Hepatocyte (in vitro differentiated cells): ENCODE data around the gene SH2B3. TPM values are rescaled to one million over a fixed set of nuclear protein-coding genes. Genes with fewer than 3 reads are reported as not detected.

Experiments used
- DNase-seq: peaks from one replicate; pipeline ENCODE4 v3.0.0-alpha.2; 2016; ENCODE audit warnings: low spot score
- H2AFZ ChIP-seq: fragments of 200-600 bp; sonication (generic); 2 replicates; pipeline ENCODE4 v1.6.0; 2016; ENCODE audit warnings: antibody characterized with exemption, mild to moderate bottlenecking
- H3K27ac ChIP-seq: fragments of 200-600 bp; sonication (generic); 2 replicates; pipeline ENCODE4 v1.5.1; 2016; ENCODE audit warnings: mild to moderate bottlenecking
- H3K27me3 ChIP-seq: fragments of 200-600 bp; sonication (generic); 2 replicates; pipeline ENCODE4 v1.6.1; 2016
- H3K36me3 ChIP-seq: fragments of 200-600 bp; sonication (generic); replicated peaks from 2 replicates; pipeline ENCODE4 v1.5.1; 2016; ENCODE audit warnings: low read depth; ENCODE audit not compliant: insufficient read depth
- H3K4me1 ChIP-seq: fragments of 200-600 bp; sonication (generic); 2 replicates; pipeline ENCODE4 v1.5.1; 2016; ENCODE audit warnings: mild to moderate bottlenecking, moderate library complexity; ENCODE audit not compliant: insufficient read depth
- H3K4me2 ChIP-seq: fragments of 200-600 bp; sonication (generic); 2 replicates; pipeline ENCODE4 v1.6.0; 2016
- H3K4me3 ChIP-seq: fragments of 200-600 bp; sonication (generic); 2 replicates; pipeline ENCODE4 v1.5.1; 2016; ENCODE audit warnings: mild to moderate bottlenecking
- H3K79me2 ChIP-seq: fragments of 200-600 bp; sonication (generic); 2 replicates; pipeline ENCODE4 v1.6.0; 2017; ENCODE audit warnings: mild to moderate bottlenecking
- H3K9me2 ChIP-seq: fragments of 200-600 bp; sonication (generic); replicated peaks from 2 replicates; pipeline ENCODE4 v1.6.0; 2017; ENCODE audit warnings: mild to moderate bottlenecking; ENCODE audit not compliant: insufficient read depth
- H3K9me3 ChIP-seq: fragments of 200-600 bp; sonication (generic); 2 replicates; pipeline ENCODE4 v1.5.1; 2016; ENCODE audit warnings: low read depth, mild to moderate bottlenecking
- H4K20me1 ChIP-seq: fragments of 200-600 bp; sonication (generic); 2 replicates; pipeline ENCODE4 v1.6.0; 2016; ENCODE audit warnings: mild to moderate bottlenecking; ENCODE audit not compliant: insufficient read depth, poor library complexity, severe bottlenecking
- CTCF ChIP-seq: fragments of 200-600 bp; sonication (generic); IDR thresholded peaks from 2 replicates; pipeline ENCODE4 v1.5.1; 2016; ENCODE audit warnings: antibody characterized with exemption, mild to moderate bottlenecking; ENCODE audit not compliant: poor library complexity
- EZH2 ChIP-seq: fragments of 200-600 bp; sonication (generic); IDR thresholded peaks from 2 replicates; pipeline ENCODE4 v1.6.1; 2016; ENCODE audit warnings: antibody characterized with exemption, mild to moderate bottlenecking, borderline replicate concordance
- EZH2phosphoT487 ChIP-seq: fragments of 200-600 bp; sonication (generic); IDR thresholded peaks from one replicate; pipeline ENCODE4 v1.6.1; 2018; ENCODE audit warnings: antibody characterized with exemption, mild to moderate bottlenecking, low read depth, moderate library complexity; ENCODE audit not compliant: unreplicated experiment, severe bottlenecking
- WGBS: methylation state at CpG from one replicate; pipeline ENCODE4 v1.1.6; 2016; ENCODE audit warnings: low lambda C conversion rate; ENCODE audit errors: missing lambda C conversion rate; 5-methylcytosine and 5-hydroxymethylcytosine counted together
- polyA plus RNA-seq: library from polyadenylated mRNA; unstranded; fragments of >200 nt; fragmentation: Nextera tagmentation; extraction: Ambion mirVana; gene quantifications from 2 replicates; pipeline ENCODE4 v1.2.1, GENCODE V29; 2016
- total RNA-seq: library from RNA; depleted of rRNA; stranded (reverse); fragments of >200 nt; gene quantifications from 2 replicates; pipeline ENCODE4 v1.2.3, GENCODE V29; 2014

The SH2B3 gene
- total and polyA plus RNA-seq, 2 experiments from 2014 or later, result 5.3 to 5.5 TPM

GRCh38 chr12:111414711-111415252, 9.1 kb downstream of the SH2B3 start:
- Histone ChIP-seq H3K27me3 (no peaks in the 10 kb centered on the region), H3K4me1 (peaks cover 4% of the 10 kb centered on the region), H3K4me3 (no peak overlapping the region), H2AFZ (no peak overlapping the region), H3K9me2 (no peaks in the 10 kb centered on the region), H4K20me1 (no peaks in the 10 kb centered on the region), H3K27ac (no peak overlapping the region), H3K79me2 (peaks cover 9% of the 10 kb centered on the region), H3K36me3 (no peaks in the 10 kb centered on the region), H3K9me3 (no peaks in the 10 kb centered on the region), H3K4me2 (no peak overlapping the region)
- no peak for DNase-seq
- no peak for TF ChIP-seq EZH2
- TF ChIP-seq EZH2phosphoT487, result no peak
- TF ChIP-seq CTCF, result no peak
- WGBS, result 95% methylated on average over 7 of the region's 7 CpGs

GRCh38 chr12:111417290-111417689, 11.6 kb downstream of the SH2B3 start:
- Histone ChIP-seq H3K36me3 (no peaks in the 10 kb centered on the region), H3K27ac (no peak overlapping the region), H2AFZ (no peak overlapping the region), H3K79me2 (peaks cover 5% of the 10 kb centered on the region), H3K4me2 (no peak overlapping the region), H4K20me1 (no peaks in the 10 kb centered on the region), H3K4me3 (no peak overlapping the region), H3K27me3 (no peaks in the 10 kb centered on the region), H3K9me3 (no peaks in the 10 kb centered on the region), H3K4me1 (no peaks in the 10 kb centered on the region), H3K9me2 (no peaks in the 10 kb centered on the region)
- 89% methylated on average over 2 of the region's 2 CpGs for WGBS
- TF ChIP-seq EZH2phosphoT487, result no peak
- no peak for TF ChIP-seq EZH2
- TF ChIP-seq CTCF, result no peak
- no peak for DNase-seq

- TF ChIP-seq EZH2phosphoT487, result no peak
- TF ChIP-seq CTCF, result no peak
- no peak for TF ChIP-seq EZH2
- Histone ChIP-seq H3K4me3 (no peak overlapping the region), H3K27ac (no peak overlapping the region), H4K20me1 (no peaks in the 10 kb centered on the region), H3K36me3 (no peaks in the 10 kb centered on the region), H2AFZ (no peak overlapping the region), H3K9me2 (no peaks in the 10 kb centered on the region), H3K9me3 (no peaks in the 10 kb centered on the region), H3K79me2 (peaks cover 5% of the 10 kb centered on the region), H3K4me2 (no peak overlapping the region), H3K4me1 (no peaks in the 10 kb centered on the region), H3K27me3 (no peaks in the 10 kb centered on the region)
- no peak for DNase-seq
- 98% methylated on average over 47 of the region's 67 CpGs for WGBS
Measured at GRCh38 chr12:111417784-111418593, 12.3 kb downstream of the SH2B3 start.
